ENCODE data around the gene CD6. TPM values are rescaled to one million over a fixed set of nuclear protein-coding genes. Genes with fewer than 3 reads are reported as not detected.

The CD6 gene
- total RNA-seq, 1 experiment from 2014 or later: not detected

DNA sequence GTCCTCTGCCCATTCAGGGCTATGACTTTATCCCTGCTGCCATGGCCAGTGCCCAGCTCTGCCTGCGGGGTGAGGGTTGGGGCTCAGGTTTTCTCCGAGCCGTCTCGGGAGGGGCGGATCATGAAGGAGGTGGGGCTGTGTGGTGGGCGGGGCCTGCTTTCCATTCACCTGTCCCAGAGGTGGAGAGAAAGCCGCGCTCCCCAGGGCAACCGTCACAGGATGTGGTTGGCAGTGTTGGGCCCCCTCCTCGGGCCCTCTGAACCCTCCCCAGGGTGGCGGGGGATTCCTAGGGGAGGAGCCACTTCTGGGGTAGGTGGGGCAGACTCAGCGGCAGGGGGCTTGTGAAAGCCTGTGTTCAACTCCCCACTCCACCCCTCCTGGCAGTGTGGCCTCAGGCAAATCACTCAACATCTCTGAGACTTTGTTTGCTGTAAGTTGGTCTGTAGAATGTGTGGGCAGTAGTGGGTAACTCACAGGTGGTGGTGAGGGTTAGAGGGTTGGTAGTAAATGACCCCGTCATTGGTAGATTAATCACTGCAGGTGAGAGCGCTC lies 50.3 kb downstream of the CD6 start:
- in situ Hi-C loops (cut with HindIII; ENCODE audit: low sequenced_read_pairs): no loop called here
- DNase-seq (ENCODE audit: low spot score): no peak

- in situ Hi-C loops (cut with HindIII; ENCODE audit: low sequenced_read_pairs): no loop called here
- DNase-seq (ENCODE audit: low spot score): peak; percentile 76
Observed at GRCh38 chr11:61022311-61023085, 51.0 kb downstream of the CD6 start.

GRCh38 chr11:61023086-61023965 lies 51.8 kb downstream of the CD6 start:
- in situ Hi-C loops (cut with HindIII; ENCODE audit: low sequenced_read_pairs): no loop called here
- peak; percentile 49 for DNase-seq (ENCODE audit: low spot score)

DNA sequence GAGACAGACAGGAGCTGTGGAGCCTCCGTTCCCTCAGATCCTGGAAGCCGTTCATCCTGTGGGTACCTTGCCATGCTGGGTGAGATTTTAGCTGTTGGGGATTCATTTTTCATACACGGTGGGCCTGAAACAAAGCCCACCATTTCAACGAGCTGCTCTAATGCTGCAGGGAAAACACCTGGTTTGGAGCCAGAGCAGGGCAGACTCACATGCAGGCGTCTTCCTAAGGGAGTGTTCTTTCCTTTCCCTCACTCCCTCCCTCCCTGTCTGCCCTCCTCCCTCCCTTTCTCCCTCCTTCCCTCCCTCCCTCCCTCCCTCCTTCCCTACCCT lies 52.5 kb downstream of the CD6 start:
- DNase-seq (ENCODE audit: low spot score): no peak
- in situ Hi-C loops (cut with HindIII; ENCODE audit: low sequenced_read_pairs): no loop called here

GRCh38 chr11:61024938-61025820 lies 53.7 kb downstream of the CD6 start:
- no peak for DNase-seq (ENCODE audit: low spot score)
- in situ Hi-C loops (cut with HindIII; ENCODE audit: low sequenced_read_pairs): no loop called here

DNA sequence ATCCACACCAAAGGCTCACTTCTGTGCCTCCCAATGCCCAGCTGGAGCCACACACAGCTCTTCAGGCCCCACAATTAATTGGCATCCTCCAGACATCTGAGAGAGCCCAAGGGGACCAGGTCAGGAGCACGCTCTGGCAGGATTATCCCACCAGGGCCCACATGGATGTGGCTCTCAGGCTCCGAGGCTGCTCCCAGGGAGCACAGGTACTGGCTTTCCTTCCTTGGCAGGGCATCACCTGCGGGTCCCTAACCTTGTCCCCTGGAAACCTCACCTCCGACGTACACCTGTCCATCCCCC lies 54.3 kb downstream of the CD6 start:
- DNase-seq (ENCODE audit: low spot score): no peak
- in situ Hi-C loops (cut with HindIII; ENCODE audit: low sequenced_read_pairs): no loop called here

- no peak for DNase-seq (ENCODE audit: low spot score)
- in situ Hi-C loops (cut with HindIII; ENCODE audit: low sequenced_read_pairs): no loop called here
Observed at GRCh38 chr11:61026121-61027031, 54.9 kb downstream of the CD6 start.

GRCh38 chr11:61027141-61027840 lies 55.8 kb downstream of the CD6 start:
- in situ Hi-C loops (cut with HindIII; ENCODE audit: low sequenced_read_pairs): no loop called here

DNA sequence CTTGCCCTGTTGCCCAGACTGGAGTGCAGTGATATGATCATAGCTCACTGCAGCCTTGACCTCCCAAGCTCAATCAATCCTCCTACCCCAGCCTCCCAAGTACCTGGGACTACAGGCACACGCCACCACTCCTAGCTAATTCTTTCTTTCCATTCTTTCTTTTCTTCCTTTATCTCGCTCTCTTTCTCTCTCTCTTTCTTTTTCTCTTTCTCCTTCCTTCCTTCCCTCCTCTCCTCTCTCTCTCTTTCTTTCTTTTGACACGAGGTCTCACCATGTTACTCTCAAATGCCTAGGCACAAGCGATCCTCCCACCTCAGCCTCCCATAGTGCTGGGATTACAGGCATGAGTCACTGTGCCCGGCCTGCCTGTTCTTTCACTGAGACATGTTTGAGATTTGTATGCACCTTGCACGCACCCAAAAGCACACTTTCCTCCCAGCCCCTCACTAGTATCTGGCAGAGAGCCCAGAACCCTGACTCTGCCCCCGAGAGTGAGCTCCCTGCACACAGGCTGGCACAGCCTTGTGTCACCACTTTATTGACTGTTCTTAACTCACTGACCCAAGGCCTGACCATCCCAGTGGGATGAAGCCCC lies 56.8 kb downstream of the CD6 start:
- in situ Hi-C loops (cut with HindIII; ENCODE audit: low sequenced_read_pairs): no loop called here
- DNase-seq (ENCODE audit: low spot score): no peak

More at GRCh38 chr11:61027141-61027840, 55.8 kb downstream of the CD6 start:
- DNase-seq (ENCODE audit: low spot score): no peak

DNA sequence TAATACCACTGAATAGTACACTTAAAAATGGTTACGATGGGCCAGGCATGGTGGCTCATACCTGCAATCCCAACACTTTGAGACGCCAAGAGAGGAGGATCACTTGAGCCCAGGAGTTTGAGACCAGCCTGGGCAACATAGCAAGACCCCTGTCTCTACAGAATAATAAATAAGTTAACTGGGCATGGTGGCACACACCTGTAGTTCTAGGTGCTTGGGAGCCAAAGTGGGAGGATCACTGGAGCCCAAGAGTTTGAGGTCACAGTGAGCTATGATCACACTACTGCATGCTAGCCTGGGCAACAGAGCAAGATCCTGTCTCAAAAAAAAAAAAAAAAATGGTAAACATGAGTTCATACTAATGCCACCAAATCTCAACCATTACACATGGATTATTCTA lies 61.3 kb downstream of the CD6 start:
- in situ Hi-C loops (cut with HindIII; ENCODE audit: low sequenced_read_pairs): no loop called here
- DNase-seq (ENCODE audit: low spot score): no peak

DNA sequence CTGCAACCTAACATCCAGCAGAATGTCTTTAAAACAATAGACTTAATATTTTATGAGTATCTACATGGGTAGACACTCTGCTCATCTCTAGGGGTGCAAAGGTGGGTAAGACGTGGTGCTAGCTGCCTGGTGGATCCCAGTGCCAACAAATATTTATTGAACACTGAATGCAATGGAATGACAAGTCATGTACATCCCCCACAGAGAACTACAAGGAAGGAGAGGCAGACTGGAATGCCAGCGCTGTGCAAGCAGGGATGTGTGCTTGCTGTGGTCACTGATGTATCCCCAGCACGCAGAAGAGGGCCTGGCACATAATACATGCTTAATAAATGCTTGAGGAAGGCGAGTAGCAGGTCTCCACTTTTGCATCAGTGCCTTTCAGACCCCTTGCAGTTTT lies 61.9 kb downstream of the CD6 start:
- in situ Hi-C loops (cut with HindIII; ENCODE audit: low sequenced_read_pairs): no loop called here
- no peak for DNase-seq (ENCODE audit: low spot score)

DNA sequence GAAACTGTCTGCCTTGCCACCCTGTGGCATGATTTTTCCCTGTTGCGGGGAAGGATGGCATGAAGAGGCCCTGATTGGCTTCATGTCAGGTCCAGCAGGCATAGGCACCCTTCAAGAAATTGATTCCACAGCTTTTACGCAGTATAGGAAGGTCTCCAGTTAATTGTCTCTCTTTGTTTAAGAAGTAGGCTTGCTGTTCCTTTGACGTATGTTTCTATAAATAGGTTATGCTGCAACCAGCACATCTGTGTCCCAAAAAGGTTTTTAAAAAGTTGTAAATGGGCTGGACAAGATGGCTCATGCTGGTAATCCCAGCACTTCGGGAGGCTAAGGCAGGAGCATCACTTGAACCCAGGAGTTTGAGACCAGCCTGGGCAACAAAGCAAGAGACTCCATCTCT lies 62.6 kb downstream of the CD6 start:
- in situ Hi-C loops (cut with HindIII; ENCODE audit: low sequenced_read_pairs): no loop called here
- no peak for DNase-seq (ENCODE audit: low spot score)

DNA sequence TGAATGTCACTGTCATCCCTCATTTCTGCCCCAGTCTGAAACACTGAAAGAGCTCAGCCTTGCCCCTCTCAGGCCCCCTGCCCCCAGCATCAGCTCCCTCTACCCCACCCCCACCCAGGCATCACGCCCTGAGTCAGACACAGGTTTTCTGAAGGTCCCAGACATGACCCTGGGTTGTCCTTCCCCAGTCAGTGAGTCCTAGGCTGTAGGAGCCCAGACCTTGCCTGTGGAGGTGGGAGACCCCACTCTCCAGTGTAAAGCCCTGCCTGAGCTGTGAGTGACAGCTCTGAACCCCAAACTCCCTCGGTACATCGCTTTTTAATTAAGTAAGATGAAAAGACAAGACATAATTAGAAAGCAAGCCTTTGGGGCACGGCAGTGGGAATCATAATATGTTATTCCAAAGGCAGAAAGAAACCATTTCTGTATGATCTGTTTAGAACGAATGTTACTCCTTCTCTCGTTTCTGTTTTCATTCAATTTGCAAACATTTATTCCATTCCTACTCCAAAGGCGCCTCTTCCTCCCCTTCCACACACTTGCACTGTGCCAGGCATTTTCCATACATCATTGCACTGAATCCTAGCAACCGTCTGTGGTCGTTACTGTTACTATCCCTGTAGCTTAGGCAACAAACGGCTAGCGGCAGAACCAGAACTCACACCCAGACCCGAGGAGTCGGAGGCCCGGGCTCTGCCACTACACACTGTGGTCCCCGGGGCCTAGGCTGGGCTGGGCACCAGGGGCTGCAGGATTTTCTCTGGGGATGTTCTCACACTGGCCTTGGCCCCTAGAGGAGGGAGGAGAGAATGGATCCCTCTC lies 63.4 kb downstream of the CD6 start:
- in situ Hi-C loops (cut with HindIII; ENCODE audit: low sequenced_read_pairs): no loop called here
- DNase-seq (ENCODE audit: low spot score): no peak

- no peak for DNase-seq (ENCODE audit: low spot score)
- in situ Hi-C loops (cut with HindIII; ENCODE audit: low sequenced_read_pairs): no loop called here
Observed at GRCh38 chr11:61035526-61035835, 64.0 kb downstream of the CD6 start.

- in situ Hi-C loops (cut with HindIII; ENCODE audit: low sequenced_read_pairs): no loop called here
- DNase-seq (ENCODE audit: low spot score): peak; percentile 29
Observed at GRCh38 chr11:61037441-61038093, 66.1 kb downstream of the CD6 start.

DNA sequence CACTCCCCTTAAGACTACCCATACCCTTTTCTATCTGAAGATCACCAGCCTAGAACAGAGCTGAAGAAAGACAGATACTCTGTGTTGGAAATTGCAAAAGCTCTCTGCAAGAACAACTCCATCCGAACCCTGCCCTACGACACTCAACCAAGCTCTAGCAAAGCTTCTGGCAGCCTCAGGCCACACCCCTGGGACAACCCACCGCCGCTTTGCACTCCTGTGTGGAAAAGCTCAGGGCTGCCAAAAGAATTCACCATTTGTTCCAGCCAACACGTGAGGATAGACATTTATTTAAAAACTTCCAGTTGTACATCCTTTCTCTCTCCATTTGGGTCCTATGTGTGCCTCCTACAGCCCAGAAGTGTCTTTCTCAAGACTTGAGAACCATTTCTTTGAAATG lies 68.4 kb downstream of the CD6 start:
- in situ Hi-C loops (cut with HindIII; ENCODE audit: low sequenced_read_pairs): no loop called here
- no peak for DNase-seq (ENCODE audit: low spot score)

All from G401 (cell line).